Measurements from ENCODE around the gene SPOCK1. TPM values are rescaled to one million over a fixed set of nuclear protein-coding genes. Genes with fewer than 3 reads are reported as not detected.
A peak's percentile ranks its signal among the peaks of the same experiment; 100 is the strongest.
"Not testable (repeated sequence)": the region's sequence is repeated elsewhere in the genome, so short reads cannot be mapped to it uniquely, and the experiment has no call there.

The SPOCK1 gene
- not detected for total RNA-seq

DNA sequence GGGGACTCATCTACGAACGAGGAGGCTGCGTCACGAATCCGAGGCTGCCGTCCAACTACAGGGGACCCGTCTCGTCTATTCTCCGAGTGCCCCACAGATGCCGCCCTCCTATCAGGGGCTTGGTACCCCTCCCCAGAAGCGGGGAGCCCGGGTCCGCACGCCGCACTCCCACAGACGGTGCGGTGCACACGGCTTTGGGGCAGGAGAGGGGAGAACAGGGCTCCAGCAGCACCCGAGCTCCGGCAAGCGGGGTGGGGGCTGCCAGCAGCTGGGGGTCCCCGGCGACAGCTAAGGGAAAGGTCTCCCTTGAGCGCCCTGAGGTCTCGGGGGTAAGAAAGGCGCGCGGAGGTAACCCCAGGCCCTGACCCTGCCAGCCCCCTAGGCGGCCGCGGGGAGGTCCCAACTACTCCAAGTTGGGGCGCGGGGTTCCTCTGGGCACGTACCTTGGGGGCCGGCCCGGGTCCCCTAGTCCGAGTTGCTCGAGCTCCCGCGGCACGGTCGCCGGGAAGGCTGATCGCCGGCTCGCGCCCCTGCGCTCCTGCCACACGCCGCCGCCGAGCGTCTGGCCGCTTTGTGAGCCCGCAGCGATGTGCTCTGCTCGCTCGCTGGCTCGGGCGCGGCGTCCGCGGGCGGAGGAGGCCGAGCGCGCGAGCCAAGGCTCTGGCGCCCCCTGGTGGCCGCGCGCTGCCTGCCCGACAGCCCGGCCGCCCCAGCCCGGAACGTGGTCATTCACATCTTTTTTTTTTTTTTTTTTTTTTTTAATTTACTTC lies at the start of gene SPOCK1:
Gene SPOCK1 (minus strand): TSS at position 591 of the 770 bp plus-strand sequence.
- H3K4me1 Mint-ChIP-seq (ENCODE audit: low read depth): no peaks in the 10 kb centered on the region
- H3K36me3 Mint-ChIP-seq (ENCODE audit: low read depth): no peaks in the 10 kb centered on the region
- H3K9me3 Mint-ChIP-seq (ENCODE audit: insufficient read depth): no peaks in the 10 kb centered on the region
- no peak within 1 kb of the TSS for H3K27ac Mint-ChIP-seq
- CTCF ChIA-PET: interaction anchor here (0.8 to 4.3 kb wide), 3 partner anchors 32 to 179 kb away, joined by 3 to 35 read pairs (median 3); no protein-coding TSS in a partner anchor
- peak; percentile 97 for ATAC-seq
- DNase-seq: peak; percentile 67
- H3K4me3 Mint-ChIP-seq: no peak within 1 kb of the TSS
- POLR2A ChIA-PET: no interaction called here
- H3K27me3 Mint-ChIP-seq (ENCODE audit: low read depth): peaks cover 25% of the 10 kb centered on the region

DNA sequence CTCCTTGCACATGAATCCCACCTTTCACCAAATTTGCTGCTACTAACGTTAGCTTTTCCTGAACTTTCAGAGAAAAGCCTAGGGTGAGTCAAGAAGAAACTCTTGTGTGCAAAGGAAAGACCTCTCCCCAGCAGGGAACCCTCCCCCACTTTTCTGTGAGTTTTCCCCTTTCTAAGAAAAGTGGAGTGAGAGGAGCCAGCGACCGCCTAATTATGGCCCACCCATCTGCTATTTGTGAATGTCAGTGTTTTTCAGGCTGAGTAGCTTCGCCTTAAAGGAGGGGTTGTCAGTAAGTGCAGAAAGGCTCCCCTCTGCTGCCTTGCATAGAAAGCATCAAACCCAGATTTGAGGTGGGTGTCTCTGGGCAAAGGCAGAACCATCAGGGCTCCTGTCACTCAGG lies 46.8 kb upstream of the SPOCK1 start:
- DNase-seq (no peak), ATAC-seq (no peak)
- Mint-ChIP-seq H3K27me3 (ENCODE audit: low read depth) (peaks cover 12% of the 10 kb centered on the region), H3K36me3 (ENCODE audit: low read depth) (no peaks in the 10 kb centered on the region), H3K9me3 (ENCODE audit: insufficient read depth) (peaks cover 7% of the 10 kb centered on the region), H3K4me3 (no peak overlapping the region), H3K4me1 (ENCODE audit: low read depth) (no peaks in the 10 kb centered on the region), H3K27ac (no peak overlapping the region)
- ChIA-PET CTCF (no interaction called here), POLR2A (no interaction called here)

DNA sequence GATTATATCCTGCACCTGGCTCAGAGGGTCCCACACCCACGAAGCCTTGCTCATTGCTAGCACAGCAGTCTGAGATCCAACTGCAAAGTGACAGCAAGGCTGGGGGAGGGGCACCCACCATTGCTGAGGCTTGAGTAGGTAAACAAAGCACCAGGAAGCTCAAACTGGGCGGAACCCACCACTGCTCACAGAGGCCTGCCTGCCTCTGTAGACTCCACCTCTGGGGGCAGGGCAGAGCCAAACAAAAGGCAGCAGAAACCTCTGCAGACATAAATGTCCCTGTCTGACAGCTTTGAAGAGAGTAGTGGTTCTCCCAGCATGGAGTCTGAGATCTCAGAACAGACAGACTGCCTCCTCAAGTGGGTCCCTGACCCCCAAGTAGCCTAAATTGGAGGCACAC lies 36.3 kb upstream of the SPOCK1 start:
- H3K4me1 Mint-ChIP-seq (ENCODE audit: low read depth); H3K27ac Mint-ChIP-seq; H3K9me3 Mint-ChIP-seq (ENCODE audit: insufficient read depth); H3K27me3 Mint-ChIP-seq (ENCODE audit: low read depth); ATAC-seq; H3K36me3 Mint-ChIP-seq (ENCODE audit: low read depth); POLR2A ChIA-PET; DNase-seq; CTCF ChIA-PET; H3K4me3 Mint-ChIP-seq: not testable (repeated sequence)

DNA sequence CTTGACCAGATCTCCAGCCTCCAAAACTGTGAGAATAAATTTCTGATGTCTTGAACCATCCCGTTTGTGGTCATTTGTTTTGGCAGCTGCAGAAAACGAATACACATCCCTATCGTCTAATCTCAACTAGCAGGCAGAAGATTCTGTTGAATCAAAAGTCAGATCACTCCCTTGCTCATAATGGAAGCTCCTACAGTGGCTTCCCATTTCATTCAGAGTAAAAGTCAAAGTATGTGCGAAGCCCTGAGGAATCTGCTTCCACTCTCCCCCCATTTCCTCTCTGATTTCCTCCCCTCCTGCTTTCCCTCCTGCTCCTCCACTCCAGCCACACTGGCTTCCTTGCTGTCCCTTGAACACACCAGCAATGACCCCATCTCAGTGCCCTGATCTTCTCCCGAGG lies 34.8 kb upstream of the SPOCK1 start:
- no peak for ATAC-seq
- POLR2A ChIA-PET: no interaction called here

DNA sequence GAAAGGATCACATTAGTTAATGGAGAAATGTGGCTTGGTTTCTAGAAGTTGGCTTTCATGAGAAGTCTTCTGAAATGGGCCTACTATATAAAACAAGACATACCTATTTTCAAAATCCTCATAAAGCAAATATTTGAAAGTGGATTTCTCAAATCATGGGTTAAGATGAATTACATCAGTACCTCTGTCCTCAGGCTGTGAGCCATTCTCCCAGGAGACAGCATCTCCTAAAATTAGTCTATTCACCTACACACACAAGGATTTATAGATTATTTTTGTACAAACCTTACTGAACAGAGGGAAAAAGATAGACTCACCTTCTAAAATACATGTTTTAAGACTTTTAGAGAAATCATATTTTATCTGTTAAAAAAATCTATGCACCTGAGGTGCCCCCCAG lies 32.1 kb upstream of the SPOCK1 start:
- ChIA-PET POLR2A (no interaction called here), CTCF (no interaction called here)
- peaks cover 3% of the 10 kb centered on the region for H3K27me3 Mint-ChIP-seq (ENCODE audit: low read depth)
- no peak overlapping the region for H3K27ac Mint-ChIP-seq
- ATAC-seq: no peak
- no peak overlapping the region for H3K4me3 Mint-ChIP-seq
- H3K4me1 Mint-ChIP-seq (ENCODE audit: low read depth): no peaks in the 10 kb centered on the region
- DNase-seq: no peak
- no peaks in the 10 kb centered on the region for H3K9me3 Mint-ChIP-seq (ENCODE audit: insufficient read depth)
- H3K36me3 Mint-ChIP-seq (ENCODE audit: low read depth): no peaks in the 10 kb centered on the region

More for the DNA sequence above, 34.8 kb upstream of the SPOCK1 start:
- Mint-ChIP-seq H3K4me3 (no peak overlapping the region), H3K27me3 (ENCODE audit: low read depth) (peaks cover 3% of the 10 kb centered on the region), H3K4me1 (ENCODE audit: low read depth) (no peaks in the 10 kb centered on the region), H3K27ac (no peak overlapping the region), H3K36me3 (ENCODE audit: low read depth) (no peaks in the 10 kb centered on the region), H3K9me3 (ENCODE audit: insufficient read depth) (no peaks in the 10 kb centered on the region)
- DNase-seq: no peak
- CTCF ChIA-PET: no interaction called here

DNA sequence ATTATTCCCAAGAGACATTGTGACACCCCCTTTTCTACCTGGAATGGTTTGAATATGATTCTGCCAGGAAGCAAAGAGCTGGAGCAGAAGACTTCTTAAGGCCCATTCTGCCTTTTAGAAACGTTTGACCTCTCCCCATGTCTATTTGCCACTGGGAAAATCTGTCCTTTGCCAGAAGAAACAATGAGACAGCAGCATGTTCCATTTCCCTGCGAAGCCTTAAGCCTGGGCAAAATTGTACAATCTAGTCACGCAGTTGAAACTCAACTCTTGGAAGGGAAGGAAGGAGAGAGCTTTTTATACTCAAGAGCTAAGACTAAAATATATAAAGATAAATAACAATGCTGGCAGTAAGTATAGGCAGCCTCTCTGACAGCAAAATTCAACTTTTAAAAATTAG lies 22.1 kb upstream of the SPOCK1 start:
- CTCF ChIA-PET: no interaction called here
- ATAC-seq (no peak), DNase-seq (no peak)
- Mint-ChIP-seq H3K9me3 (ENCODE audit: insufficient read depth) (no peaks in the 10 kb centered on the region), H3K27me3 (ENCODE audit: low read depth) (peaks cover 9% of the 10 kb centered on the region), H3K36me3 (ENCODE audit: low read depth) (no peaks in the 10 kb centered on the region), H3K27ac (no peak overlapping the region), H3K4me1 (ENCODE audit: low read depth) (no peaks in the 10 kb centered on the region), H3K4me3 (no peak overlapping the region)
- POLR2A ChIA-PET: no interaction called here

DNA sequence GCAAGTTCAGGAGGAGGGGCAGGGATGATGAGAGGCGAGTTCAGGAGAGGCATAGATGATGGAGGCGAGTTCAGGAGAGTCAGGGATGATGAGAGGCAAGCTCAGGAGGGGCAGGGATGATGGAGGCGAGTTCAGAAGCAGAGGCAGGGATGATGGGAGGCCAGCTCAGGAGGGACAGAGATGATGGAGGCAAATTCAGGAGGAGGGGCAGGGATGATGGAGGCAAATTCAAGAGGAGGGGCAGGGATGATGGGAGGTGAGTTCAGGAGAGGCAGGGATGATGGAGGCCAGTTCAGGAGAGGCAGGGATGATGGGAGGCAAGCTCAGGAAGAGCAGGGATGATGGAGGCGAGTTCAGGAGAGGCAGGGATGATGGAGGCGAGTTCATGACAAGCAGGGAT lies 17.8 kb upstream of the SPOCK1 start:
- Mint-ChIP-seq H3K4me3 (no peak overlapping the region), H3K27ac (no peak overlapping the region), H3K27me3 (ENCODE audit: low read depth) (peaks cover 6% of the 10 kb centered on the region), H3K36me3 (ENCODE audit: low read depth) (no peaks in the 10 kb centered on the region), H3K9me3 (ENCODE audit: insufficient read depth) (no peaks in the 10 kb centered on the region), H3K4me1 (ENCODE audit: low read depth) (no peaks in the 10 kb centered on the region)
- CTCF ChIA-PET: no interaction called here
- POLR2A ChIA-PET: no interaction called here
- no peak for ATAC-seq
- no peak for DNase-seq

DNA sequence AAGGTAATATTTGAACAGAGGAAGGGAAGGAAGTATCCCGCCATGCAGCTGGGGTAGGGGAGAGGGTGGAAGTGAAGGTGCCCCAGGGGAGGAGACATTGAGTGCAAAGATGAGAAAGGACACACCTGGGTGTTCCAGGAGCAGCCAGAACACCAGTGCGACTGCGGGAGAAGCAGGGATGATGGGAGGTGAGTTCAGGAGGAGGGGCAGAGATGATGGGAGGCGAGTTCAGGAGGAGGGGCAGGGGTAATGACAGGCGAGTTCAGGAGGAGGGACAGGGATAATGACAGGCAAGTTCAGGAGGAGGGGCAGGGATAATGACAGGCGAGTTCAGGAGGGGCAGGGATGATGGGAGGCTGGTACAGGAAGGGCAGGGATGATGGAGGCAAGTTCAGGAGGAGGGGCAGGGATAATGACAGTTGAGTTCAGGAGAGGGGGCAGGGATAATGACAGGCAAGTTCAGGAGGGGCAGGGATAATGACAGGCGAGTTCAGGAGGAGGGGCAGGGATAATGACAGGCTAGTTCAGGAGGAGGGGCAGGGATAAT lies 17.2 kb upstream of the SPOCK1 start:
- ChIA-PET CTCF (no interaction called here), POLR2A (no interaction called here)
- Mint-ChIP-seq H3K9me3 (ENCODE audit: insufficient read depth) (no peaks in the 10 kb centered on the region), H3K4me1 (ENCODE audit: low read depth) (no peaks in the 10 kb centered on the region), H3K36me3 (ENCODE audit: low read depth) (no peaks in the 10 kb centered on the region), H3K4me3 (no peak overlapping the region), H3K27me3 (ENCODE audit: low read depth) (peaks cover 10% of the 10 kb centered on the region), H3K27ac (no peak overlapping the region)
- no peak for DNase-seq
- ATAC-seq: no peak

DNA sequence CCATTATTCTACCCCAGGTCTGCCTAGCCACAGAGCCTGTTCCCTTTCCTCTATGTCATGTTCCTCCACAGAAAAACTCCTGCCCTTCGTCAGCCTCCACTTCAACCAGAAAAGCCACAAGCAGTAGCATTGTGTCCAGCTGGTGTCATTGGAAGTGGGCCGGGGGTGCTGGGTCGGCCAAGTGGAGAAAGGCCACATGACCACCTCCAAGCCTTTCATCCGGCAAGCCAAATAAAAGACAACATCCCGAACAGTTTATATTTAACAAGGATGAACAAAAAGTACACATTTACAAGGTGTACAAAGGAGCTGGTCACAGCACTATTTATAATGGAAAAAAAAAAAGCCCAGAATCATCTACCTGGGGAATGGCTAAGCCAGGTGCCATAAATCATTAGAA lies 16.1 kb upstream of the SPOCK1 start:
- POLR2A ChIA-PET: no interaction called here
- Mint-ChIP-seq H3K4me3 (no peak overlapping the region), H3K4me1 (ENCODE audit: low read depth) (no peaks in the 10 kb centered on the region), H3K27ac (no peak overlapping the region), H3K9me3 (ENCODE audit: insufficient read depth) (no peaks in the 10 kb centered on the region), H3K27me3 (ENCODE audit: low read depth) (peaks cover 10% of the 10 kb centered on the region), H3K36me3 (ENCODE audit: low read depth) (no peaks in the 10 kb centered on the region)
- DNase-seq (no peak), ATAC-seq (no peak)
- CTCF ChIA-PET: no interaction called here

DNA sequence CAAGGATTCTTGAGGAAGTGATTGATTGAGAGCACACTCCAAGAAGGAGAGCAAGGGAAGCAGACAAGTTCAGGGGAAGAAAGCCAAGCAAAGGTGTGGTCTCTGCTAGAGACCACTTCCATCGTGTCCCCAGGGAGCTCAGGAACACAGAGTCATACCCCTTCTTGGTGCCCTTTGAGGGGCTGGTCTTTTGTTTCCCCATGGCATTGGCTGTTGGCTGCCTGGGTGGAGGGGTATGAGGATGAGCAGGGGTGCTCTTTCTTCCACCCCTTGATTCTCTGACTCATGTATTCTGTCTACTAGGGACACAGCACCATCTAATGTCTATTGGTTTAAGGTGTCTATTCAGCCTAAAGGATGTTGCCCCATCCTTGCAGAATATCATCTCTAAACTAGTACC lies 11.5 kb upstream of the SPOCK1 start:
- H3K4me1 Mint-ChIP-seq (ENCODE audit: low read depth): no peaks in the 10 kb centered on the region
- H3K4me3 Mint-ChIP-seq: no peak overlapping the region
- H3K27me3 Mint-ChIP-seq (ENCODE audit: low read depth): peaks cover 7% of the 10 kb centered on the region
- H3K36me3 Mint-ChIP-seq (ENCODE audit: low read depth): no peaks in the 10 kb centered on the region
- DNase-seq (no peak), ATAC-seq (no peak)
- ChIA-PET CTCF (no interaction called here), POLR2A (no interaction called here)
- H3K9me3 Mint-ChIP-seq (ENCODE audit: insufficient read depth): no peaks in the 10 kb centered on the region
- H3K27ac Mint-ChIP-seq: no peak overlapping the region

DNA sequence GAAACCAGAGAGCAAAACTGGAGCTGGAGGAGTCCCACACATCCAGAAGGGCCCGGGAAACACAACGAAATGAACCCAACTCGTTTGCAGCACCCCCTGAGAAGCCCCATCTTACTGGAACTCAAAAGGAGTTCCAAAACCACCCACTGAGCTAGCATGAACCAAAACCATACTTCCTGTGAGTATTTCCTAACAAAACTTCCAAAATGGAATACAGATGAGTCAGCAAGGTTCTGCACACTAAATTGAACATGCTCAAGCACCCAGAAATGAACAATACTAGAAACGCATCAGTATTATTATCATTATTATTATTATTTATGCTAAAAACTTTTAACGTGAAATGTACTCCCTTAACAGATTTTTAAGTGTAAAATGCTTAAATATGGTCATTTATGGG lies 8.0 kb upstream of the SPOCK1 start:
- Mint-ChIP-seq H3K4me1 (ENCODE audit: low read depth) (no peaks in the 10 kb centered on the region), H3K4me3 (no peak overlapping the region), H3K27ac (no peak overlapping the region), H3K9me3 (ENCODE audit: insufficient read depth) (no peaks in the 10 kb centered on the region), H3K36me3 (ENCODE audit: low read depth) (no peaks in the 10 kb centered on the region), H3K27me3 (ENCODE audit: low read depth) (peaks cover 11% of the 10 kb centered on the region)
- CTCF ChIA-PET: no interaction called here
- ATAC-seq (no peak), DNase-seq (no peak)
- POLR2A ChIA-PET: no interaction called here

DNA sequence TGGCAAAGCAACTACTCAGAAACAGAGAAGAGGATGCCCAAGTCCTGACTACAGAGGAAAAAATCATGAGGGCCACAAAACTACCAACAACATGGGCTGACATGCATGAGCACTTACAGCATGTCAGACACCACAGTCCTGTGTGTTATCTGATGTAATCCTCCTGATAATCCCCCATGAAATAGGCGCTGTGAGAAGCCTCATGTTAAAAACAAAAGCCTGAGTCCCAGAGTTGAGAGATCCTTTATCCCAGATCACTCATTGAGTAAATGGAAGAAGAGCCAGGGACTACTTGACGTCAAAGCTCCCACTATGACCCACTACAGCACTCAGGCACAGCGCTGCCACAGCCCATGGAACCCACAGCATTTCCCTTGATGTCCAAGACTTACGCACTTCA lies 7.2 kb upstream of the SPOCK1 start:
- no peaks in the 10 kb centered on the region for H3K9me3 Mint-ChIP-seq (ENCODE audit: insufficient read depth)
- no peak for DNase-seq

DNA sequence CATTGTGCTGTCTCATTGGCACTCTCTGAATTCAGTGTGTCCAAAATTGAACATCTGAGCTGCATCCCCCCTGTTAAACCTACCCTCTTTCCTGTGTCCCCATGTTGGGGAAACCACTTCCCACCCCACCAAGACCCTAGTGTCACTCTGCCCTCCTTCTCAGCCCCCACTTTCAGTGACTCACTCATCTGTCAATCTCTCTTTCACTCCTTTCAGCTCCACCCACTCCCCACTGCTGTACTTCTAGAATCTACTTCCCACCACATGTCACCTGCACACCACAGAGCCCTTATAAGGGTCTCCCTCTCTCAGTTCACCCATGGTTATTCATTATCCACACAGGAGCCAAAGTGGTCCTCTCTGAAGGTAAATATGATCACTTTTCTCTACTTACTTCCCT lies 5.8 kb upstream of the SPOCK1 start:
- Mint-ChIP-seq H3K9me3 (ENCODE audit: insufficient read depth) (no peaks in the 10 kb centered on the region), H3K27ac (no peak overlapping the region), H3K4me1 (ENCODE audit: low read depth) (no peaks in the 10 kb centered on the region), H3K36me3 (ENCODE audit: low read depth) (no peaks in the 10 kb centered on the region), H3K4me3 (no peak overlapping the region), H3K27me3 (ENCODE audit: low read depth) (peaks cover 6% of the 10 kb centered on the region)
- ChIA-PET POLR2A (no interaction called here), CTCF (interaction anchor here (1.6 kb wide), 1 partner anchor 160 kb away, joined by 3 read pairs; no protein-coding TSS in a partner anchor)
- no peak for DNase-seq
- no peak for ATAC-seq

More for the DNA sequence above, 7.2 kb upstream of the SPOCK1 start:
- Mint-ChIP-seq H3K4me3 (no peak overlapping the region), H3K27ac (no peak overlapping the region), H3K36me3 (ENCODE audit: low read depth) (no peaks in the 10 kb centered on the region), H3K4me1 (ENCODE audit: low read depth) (no peaks in the 10 kb centered on the region), H3K27me3 (ENCODE audit: low read depth) (peaks cover 6% of the 10 kb centered on the region)
- no peak for ATAC-seq
- ChIA-PET CTCF (no interaction called here), POLR2A (no interaction called here)

All from activated CD8-positive, alpha-beta T cell treated with anti-CD3 and anti-CD28 coated beads, Interleukin-2, amount 10 ng/mL, durations not matched to agents 7 days and 5 days (primary cell).